Measurements from ENCODE around the gene PARP16.
A peak's percentile ranks its signal among the peaks of the same experiment; 100 is the strongest.
"Not testable (repeated sequence)": the region's sequence is repeated elsewhere in the genome, so short reads cannot be mapped to it uniquely, and the experiment has no call there.

PARP16 gene

DNA sequence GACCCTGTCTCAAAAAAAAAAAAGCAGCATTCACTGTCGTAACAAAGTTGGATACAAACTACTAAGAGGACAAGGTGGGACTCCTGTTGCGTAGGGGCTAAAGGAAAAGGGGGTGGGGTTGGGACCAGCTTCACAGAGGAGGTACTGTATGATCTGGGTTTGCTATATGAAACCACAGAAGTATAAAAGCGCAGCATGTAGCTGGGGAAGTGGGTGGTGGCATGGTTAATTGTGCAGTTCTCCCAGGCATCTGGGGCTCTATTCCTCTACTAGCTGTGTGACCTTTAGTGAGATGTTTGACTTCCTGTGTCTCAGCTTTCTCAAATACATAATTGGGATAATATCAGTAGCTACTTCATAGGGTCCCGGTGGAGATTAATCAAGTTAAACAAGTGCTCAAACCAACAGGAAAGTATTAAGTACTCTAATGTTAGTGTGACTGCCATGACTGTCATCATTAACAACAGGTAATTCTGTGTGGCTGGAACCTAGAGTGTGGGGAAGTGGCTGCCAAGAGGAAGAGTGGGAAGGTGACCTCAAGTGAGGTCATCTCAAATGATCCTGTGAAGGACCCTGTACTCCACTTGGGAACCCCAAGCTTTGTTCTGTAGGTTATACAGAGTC lies 11.5 kb downstream of the PARP16 start:
- DNase-seq: no peak

DNA sequence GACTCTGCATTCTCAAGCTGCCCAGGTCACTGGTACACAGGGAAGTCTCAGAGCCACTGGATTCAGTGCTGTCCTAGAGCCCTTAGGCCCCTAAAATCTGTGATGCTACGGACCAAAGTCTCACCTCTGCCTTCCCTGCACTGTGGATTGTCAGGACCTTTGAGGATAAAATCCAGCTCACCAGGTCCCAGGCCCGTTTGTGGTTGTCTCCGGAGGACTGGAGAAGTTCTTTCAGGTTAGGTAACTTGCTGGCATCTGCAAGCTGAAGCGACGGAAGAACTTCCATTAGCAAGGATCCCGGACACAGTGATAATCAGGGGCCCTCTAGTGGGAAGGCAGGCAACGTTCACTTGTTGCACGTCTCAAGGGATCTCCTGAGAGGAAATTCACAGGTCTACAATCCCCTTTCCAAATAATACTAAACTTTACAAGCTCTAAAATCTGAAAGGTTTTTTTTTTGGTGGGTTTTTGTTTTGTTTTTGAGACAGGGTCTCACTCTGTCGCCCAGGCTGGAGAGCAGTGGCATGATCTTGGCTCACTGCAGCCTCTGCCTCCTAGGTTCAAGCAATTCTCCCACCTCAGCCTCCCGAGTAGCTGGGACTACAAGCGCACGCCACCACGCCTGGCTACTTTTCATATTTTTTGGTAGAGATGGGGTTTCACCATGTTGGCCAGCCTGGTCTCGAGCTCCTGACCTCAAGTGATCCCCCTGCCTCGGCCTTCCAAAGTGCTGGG lies 15.7 kb downstream of the PARP16 start:
- peak; percentile 76 for DNase-seq

DNA sequence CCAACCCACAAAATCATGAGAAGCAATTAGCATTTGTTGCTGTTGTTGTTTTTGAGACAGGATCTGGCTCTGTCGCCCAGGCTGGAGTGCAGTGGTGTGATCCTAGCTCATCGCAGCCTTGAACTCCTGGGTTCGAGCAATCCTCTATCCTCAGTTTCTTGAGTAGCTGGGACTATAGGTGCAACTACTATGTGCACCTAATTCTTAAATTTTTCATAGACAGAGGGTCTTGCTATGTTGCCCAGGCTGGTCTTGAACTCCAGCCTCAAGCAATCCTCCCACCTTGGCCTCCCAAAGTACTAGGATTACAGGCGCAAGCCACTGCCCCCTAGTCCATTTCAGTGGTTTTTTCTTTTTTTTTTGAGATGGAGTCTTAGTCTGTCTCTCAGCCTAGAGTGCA lies 18.3 kb downstream of the PARP16 start:
- no peak for DNase-seq

DNA sequence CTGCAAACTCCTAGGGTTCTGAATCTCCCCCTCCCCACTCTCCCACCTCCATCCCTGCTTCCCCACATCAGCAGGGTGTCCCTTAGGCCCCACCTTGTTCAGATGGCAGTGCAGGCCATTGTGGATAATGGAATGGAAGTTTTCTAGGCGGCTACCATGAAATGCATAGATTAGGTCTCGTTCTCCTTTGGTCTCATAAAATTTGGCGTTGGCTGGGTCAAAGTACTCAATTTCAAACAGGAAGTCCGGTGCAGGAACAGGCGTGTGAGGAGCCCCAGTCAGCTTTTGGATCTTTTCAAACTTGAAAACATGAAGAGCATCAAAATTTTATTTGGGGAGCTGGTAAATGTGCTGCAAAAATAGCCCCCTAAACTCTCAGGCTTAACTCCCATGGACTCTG lies 20.2 kb downstream of the PARP16 start:
- no peak for DNase-seq

DNA sequence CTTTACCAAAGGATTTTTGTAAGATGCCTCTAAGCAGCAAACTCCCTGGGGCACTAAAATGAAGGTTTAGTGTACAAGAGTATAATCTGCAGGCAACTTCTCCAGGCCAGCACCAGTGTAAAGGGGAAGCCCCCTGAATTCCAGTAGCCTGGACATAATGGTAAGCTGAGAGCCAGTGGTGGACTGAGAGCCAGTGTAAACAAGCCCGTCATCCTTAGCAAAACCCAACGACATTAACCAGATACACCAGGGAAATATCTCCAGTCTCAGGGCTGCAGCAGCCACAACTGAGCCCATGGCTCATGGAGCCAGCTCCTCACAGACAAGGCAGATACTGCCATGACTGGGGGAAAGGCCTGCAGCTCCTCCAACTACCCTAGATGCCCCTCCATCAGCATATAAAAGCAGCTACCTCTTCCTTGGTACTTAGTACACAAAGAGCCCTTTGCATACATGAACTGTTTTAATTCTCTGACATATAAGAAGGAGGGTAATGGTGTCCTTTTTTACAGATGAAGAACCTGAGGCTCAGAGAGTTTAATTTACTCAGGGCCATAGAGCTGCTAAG lies 21.7 kb downstream of the PARP16 start:
- DNase-seq: no peak

DNA sequence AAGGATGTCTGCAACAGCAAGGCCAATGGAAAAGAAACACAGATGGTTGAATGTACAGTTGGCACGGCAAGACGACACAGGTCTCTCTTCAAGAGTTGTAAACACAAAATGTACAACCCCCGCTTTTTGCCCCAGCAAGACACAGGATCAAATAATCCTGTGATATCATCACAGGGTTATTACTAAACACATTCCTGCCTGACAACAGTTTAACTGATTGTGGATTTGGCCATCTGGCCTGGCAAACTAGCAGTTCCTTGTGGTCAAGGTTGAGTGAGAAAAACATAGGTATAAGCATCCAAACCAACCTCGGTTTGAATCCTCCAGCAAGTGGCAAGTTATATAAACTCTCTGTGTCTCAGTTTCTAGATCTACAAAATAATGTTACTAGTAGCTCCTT lies 23.4 kb downstream of the PARP16 start:
- DNase-seq: no peak

DNA sequence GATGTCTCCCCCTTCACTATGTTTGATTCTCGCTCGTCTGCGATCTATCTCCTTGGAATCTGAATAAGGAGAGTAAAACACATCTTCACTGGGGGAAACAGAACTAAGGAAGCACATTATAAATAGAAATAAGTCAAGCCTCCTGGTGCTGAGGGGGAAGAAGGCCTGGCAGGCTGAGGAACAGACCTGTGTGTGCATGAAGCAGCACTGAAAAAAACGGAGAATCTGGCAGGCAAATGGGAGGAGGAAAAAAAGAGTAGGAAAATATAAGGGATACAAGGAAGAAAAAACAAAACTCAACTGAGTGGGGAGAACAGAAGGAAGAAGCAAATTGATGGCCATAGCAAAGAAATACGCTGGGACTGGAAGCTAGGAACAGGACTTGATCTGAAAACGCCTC lies 25.7 kb downstream of the PARP16 start:
- DNase-seq: no peak

DNA sequence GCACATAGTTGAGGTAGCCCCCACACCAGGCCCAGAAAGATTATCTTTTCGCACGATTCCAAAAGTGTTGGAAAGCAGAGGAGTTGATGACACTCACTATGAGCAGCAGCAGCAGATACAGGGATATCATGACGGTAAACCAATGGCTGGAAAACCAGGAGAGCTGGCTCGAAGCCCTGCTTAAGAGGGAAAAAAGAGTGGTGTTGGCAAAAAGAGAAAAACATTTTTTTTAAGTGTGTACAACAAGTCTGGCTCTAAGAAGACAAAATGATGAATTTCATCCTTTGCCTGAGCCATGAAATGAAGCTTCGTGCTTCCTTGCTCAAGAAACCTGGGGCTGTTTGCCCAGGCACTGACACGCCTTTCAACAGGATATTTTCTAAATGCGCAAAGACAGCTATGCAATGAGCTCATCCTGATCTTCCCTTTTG lies 27.3 kb downstream of the PARP16 start:
- DNase-seq: no peak

DNA sequence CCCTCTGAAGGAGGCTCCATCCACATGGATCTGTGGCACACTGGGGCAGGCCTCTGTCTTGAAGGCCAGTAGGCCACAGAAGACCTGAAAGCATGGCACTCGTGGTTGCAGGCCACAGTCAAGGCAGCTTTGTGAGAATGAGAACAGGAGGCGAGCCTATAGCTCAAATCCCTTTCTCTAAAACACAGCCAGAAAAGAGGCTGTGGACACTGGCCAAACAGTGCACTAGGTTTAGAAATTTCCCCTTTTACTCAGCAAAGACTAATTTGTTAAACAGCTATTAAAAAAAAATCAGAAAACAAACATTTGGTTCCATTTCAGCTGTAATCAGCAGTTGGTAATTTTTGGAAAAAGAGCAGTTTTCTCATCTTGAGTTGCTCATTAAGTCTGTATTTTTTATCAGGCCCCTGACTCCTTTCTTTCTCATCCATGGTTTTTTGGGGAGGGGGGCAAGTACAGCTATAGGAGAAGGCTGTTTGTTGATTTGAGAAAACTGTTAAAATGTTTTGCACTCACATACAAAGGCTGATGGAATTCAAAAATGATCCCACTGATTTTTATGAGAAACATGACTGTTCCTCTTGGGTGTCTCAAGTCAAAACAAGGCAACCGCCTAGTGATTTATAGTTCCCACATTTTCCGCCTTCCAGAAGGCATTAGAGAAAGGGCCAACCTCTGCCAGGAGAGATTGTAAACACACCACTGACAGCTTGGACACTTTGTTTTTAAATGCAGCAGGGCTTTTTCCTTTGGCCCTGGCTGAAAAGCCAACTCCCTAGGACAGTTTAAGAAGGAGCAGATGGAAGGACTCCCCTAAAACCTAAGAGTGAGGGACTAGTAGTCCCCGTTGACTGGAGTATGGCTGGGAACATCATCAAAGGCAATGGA lies 28.1 kb downstream of the PARP16 start:
- no peak for DNase-seq

DNA sequence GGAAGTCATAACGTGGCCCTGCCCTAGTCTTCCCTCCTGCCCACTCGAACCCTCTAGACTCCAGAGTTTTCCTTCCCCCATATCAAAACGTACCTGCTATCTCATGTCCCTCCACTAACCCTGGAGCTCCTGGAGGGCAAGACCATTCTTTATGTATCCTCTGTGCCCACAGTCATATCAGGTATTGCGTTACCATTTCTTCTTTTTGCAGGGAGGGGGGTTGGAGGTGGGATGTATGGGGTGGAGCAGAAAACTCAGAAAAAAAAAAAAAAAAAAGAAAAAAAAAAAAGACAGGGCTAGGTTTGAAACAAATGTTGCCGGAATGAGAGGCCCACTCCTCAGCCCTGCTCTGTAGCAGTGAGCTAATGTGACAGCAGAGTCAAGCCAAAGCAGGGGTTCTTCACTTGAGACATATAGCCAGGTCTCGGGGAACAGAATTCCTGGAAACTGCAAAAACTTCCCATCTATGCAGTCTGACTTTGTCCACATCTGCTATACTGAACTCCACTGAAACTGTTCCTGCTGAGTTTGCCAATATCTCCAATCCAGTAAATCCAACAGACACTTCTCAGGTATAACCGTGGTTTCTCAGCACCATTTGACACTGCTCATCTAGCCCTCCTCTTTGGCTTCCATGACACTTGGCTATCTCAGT lies 31.1 kb downstream of the PARP16 start:
- no peak for DNase-seq

DNA sequence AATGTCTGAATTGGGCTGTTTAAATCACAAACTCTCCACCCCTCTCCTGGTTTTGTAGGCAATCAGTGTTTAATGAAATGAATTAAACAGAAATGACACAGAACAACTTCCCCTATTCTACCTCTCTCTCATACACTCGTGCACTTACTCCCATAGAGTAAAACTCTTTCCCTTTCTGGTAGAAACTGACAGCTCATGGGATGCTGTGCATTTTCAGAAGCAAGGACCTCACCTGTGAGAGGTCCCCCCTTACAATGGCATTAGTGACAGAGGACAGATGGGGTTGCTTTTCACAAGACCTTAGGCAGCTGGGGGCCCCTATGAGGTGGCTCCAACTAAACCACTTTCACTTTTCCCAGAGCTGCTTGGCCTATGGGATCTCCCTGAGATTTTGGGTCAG lies 31.9 kb downstream of the PARP16 start:
- DNase-seq: no peak

DNA sequence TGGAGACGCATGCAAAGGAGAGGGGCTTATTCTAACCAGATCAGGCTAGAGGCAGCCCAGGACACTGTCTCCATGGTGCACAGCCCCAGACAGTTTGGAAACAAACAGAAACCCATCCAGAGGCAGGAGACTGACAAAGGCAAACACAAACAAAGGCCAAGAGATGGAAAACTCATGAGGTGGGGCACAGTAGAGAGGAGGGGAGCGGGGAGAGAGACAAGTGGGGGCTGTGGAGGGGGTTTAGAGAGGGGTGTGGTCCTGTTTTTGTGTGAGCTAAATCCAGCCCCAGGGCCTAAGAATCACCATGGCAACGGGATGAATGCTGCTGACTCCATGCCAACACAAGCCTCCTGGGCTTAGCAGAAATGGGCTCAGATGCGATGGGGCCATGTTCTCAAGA lies 32.3 kb downstream of the PARP16 start:
- peak; percentile 66 for DNase-seq

DNA sequence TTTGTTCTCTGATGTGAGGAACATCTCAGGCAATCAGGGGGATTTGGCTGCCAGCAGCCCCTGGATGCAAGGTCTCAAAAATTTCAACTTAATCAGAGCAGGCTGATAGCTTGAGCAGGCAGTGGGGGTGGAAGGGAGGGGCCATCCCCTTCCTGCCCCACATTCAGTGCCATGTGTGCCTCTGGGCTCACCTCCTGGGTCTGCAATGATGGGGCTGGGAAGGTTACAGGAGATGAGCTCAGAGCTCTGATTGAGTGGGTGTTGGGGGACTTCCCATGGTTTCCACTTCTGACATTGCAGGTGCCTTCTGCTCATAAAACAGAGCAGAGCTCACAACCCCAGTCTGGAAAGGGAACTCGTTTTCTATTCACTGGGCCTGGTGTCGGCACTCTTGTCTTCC lies 37.0 kb downstream of the PARP16 start:
- DNase-seq: no peak

DNA sequence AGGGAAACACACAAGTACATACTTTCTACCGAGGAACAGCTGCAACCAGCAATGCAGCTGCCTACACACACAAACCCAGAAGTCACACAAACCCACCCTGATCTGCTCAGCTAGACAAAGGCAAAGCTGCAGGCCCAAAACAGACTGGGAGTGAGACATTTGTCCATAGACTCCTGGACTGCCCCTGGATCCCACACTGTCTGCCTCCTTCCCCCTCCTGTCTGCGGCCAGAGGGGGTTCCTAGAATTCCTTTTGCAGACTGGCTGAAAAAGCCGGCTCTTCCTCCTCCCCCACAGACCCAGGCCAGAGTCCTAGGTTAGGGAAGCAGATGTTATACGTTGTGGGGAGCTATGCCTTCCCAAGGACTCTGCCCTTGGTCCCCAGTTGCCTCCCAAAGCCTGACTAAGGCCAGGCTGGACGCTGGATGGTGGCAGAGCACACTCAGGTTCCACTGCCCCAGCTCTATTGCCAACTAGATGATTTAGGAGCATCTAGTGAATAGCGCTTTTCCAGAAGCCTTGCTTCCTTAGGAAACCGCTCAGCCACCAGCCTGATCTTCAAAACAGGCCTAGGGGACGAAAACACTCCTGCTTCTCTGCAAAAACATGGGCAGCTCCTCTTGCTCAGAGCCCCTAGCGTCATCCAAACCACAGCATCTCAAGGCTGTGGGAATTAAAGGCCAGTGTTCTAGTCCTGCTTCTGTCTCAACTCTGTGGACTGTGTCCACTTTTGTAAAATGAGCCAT lies 38.0 kb downstream of the PARP16 start:
- peak; percentile 61 for DNase-seq

DNA sequence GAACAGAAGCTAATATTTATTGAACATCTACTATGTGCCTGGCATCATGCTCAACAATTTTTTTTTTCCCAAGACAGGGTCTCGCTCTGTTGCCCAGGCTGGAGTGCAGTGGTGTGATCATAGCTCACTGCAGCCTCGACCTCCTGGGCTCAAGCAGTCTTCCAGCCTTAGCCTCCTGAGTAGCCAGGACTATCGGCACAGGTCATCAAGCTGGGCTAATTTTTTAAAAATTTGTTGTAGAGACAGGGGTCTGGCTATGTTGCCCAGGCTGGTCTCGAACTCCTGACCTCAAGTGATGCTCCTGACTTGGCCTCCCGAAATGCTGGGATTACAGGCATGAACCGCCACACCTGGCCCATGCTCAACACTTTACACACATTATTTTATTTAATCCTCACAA lies 39.7 kb downstream of the PARP16 start:
- no peak for DNase-seq

DNA sequence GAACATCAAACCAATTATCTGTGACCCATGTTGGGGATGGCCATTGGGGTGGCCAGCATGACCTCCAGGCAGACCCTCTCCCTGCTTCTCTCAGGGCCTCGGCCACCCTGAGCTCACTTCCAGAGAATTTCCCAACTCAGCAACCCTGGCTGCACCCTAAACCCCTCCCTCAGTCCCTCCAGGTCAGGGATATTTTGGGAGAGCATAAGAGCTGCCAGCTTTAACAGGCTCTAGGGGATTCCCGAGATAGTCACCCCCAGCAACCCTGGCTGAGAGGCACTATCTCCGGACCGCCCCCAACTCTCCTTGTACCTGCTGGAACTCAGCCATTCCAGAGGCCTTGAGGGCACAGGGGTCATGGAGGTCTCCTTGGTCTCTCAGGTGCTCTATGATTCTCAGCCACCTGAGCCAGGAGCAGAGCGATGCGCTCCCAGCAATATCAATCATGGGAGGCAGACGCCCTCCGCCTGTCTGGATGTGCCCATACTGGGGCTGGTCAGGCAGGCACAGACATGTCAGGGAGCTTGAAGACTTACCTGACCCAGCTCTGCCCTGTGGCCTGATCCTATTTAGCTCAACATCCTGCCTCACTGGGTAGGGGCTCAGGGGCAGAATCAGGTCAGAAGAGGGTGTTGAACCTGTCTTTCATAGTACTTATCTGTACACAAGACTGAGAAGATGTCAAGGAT lies 40.5 kb downstream of the PARP16 start:
- DNase-seq: no peak

DNA sequence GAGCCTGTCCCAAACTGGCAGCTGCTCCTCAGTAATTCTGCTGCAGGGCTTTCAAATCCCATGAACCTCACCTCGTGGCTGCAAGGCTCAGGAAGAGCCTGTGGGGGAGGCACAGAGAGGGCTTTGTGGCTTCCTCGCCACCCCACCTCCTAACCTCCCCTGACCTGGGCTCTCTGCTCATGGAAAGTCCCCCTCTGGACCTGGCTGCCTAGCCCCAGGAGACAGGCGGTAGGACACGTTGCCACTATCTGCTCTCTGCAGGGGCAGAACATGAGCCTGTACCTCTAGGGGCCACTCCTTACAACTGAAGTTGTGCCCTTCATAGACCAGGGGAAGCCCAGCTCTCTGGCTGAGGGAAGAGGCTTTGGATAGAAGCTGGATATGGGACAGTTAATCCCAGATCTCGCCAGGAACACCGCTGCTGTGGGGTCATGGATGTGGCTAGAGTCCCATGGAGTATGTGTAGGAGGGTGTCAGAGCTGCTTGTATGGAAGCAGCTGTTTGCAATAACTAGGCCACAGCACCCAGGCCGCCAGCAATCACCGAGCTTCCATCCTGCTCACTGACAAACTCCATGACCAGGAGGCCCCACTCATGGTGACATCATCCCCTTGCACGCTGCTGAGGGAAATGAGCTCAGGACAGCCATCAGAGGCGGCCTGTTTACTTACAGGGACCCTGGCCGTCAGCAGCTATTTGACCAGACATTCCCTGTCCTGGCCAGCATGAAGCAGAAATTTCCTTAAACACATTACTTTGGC lies 41.4 kb downstream of the PARP16 start:
- peak; percentile 73 for DNase-seq

DNA sequence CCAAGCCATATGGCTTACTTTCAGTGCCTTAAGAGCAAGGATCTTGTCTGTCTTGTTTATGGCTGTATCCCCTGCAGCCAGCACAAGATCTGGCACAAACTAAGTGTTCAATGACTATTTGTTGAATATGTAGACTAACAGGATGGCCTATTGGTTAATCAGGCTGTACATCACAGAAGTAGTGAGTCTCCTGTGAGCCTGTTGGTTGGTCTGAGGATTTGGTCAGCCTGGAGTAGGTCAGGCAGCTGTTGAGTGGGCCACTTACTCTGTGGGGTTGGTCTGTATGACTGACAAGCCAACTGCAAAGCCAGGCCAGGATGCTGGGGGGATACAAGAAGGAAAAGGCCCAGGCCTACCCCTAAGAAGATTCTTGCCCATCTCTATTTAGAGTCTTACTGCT lies 42.0 kb downstream of the PARP16 start:
- DNase-seq: no peak

DNA sequence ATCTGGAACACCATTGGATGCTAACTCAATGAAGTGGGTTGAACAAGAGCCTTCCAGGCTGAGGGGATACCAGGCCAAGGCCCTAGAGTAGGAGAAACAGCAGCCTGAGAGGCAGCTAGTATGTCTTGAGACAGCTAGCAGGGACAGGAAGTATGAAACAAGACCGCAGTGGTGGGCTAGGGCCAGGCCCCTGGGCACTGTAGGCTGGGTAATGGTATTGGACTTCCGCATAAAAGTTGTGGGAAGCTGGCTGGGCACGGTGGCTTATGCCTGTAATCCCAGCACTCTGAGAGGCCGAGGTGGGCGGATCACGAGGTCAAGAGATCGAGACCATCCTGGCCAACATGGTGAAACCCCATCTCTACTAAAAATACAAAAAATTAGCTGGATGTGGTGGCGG lies 50.2 kb downstream of the PARP16 start:
- DNase-seq: not testable (repeated sequence)

DNA sequence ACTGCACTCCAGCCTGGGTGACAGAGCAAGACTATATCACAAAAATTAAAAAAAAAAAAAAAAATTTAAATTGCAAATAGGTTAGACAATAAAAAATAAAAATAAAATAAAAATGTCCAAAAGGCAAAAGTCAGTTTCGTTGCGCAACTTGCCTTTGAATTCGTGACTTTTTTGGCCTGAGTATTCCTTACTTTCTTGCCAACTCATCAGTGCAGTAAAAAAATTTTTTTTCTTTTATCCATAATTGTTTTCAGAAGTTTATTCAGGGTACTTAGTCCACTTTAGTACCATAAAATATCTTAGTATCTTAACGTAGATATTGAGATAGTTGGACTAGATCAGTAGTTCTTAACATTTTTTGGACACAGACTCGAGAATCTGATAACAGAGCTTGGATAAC lies 53.0 kb downstream of the PARP16 start:
- DNase-seq: no peak

DNA sequence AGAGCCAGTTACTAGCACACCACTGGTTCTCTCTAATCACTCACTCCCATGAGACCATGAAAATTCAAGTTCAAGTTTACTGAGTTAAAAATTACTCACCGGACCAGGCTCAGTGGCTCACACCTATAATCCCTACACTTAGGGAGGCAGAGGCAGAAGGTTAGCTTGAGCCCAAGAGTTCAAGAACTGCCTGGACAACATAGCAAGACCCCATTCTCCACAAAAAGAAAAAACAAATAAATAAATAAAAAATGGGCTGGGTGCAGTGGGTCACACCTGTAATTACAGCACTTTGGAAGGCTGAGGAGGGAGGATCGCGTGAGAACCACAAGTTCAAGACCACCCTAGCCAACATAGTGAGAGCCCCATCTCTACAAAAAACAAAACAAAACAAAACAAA lies 54.2 kb downstream of the PARP16 start:
- DNase-seq: no peak

All from left hindlimb (tissue), 1 donor.